Measurements from ENCODE around the gene PPFIBP1. TPM values are rescaled to one million over a fixed set of nuclear protein-coding genes. Genes with fewer than 3 reads are reported as not detected.

Gene PPFIBP1
- total RNA-seq, 5 donors from 2014 or later (not counting 1 experiment from before 2014, with no cell fraction given), result 4.1 to 6.1 (median 5.8) TPM

GRCh38 chr12:27554421-27555186 lies 30.6 kb downstream of the PPFIBP1 start:
- H3K27me3 ChIP-seq (replicated peaks in 1 of 2; ENCODE audit: control insufficient read depth in 2 of 2, extremely low read depth in 1 of 2, insufficient read depth in 2 of 2, low read length in 1 of 2), result peaks cover 0 to 4% of the 10 kb centered on the region in 2 experiments
- peaks cover 0 to 6% of the 10 kb centered on the region in 2 experiments for H3K4me1 ChIP-seq (ENCODE audit: control insufficient read depth in 1 of 2, extremely low read depth in 1 of 2, insufficient read depth in 2 of 2, low read length in 2 of 2)
- no peak for DNase-seq
- no peaks in the 10 kb centered on the region for H3K36me3 ChIP-seq (ENCODE audit: control insufficient read depth in 2 of 2, extremely low read depth in 1 of 2, insufficient read depth in 1 of 2, low read length in 1 of 2)
- Mint-ChIP-seq H3K27ac (no peak overlapping the region), H3K4me3 (no peak overlapping the region), H3K9me3 (no peaks in the 10 kb centered on the region), H3K36me3 (no peaks in the 10 kb centered on the region), H3K27me3 (no peaks in the 10 kb centered on the region), H3K4me1 (peaks cover 8 to 11% (median 10%) of the 10 kb centered on the region in 3 donors)
- POLR2A ChIA-PET, result no interaction called here
- CTCF ChIA-PET, result no interaction called here
- H3K4me3 ChIP-seq (ENCODE audit: control insufficient read depth in 1 of 2, extremely low read depth in 1 of 2, low read length in 1 of 2), result no peak overlapping the region
- ATAC-seq (replicated peaks in 1 of 4), result no peak
- H3K27ac ChIP-seq (ENCODE audit: low read length), result no peak overlapping the region
- no peaks in the 10 kb centered on the region for H3K9me3 ChIP-seq
- 93% methylated on average over 12 of the region's 14 CpGs for WGBS (ENCODE audit: insufficient coverage)

GRCh38 chr12:27555361-27555760 lies 31.4 kb downstream of the PPFIBP1 start:
- H3K9me3 ChIP-seq, result no peaks in the 10 kb centered on the region
- no peaks in the 10 kb centered on the region for H3K27me3 ChIP-seq (replicated peaks in 1 of 2; ENCODE audit: control insufficient read depth in 2 of 2, extremely low read depth in 1 of 2, insufficient read depth in 2 of 2, low read length in 1 of 2)
- POLR2A ChIA-PET, result no interaction called here
- peaks cover 8 to 11% (median 10%) of the 10 kb centered on the region in 3 donors for H3K4me1 Mint-ChIP-seq
- H3K4me1 ChIP-seq (ENCODE audit: control insufficient read depth in 1 of 2, extremely low read depth in 1 of 2, insufficient read depth in 2 of 2, low read length in 2 of 2), result peaks cover 0 to 6% of the 10 kb centered on the region in 2 experiments
- no CpG with 5 or more reads among the region's 5 CpGs for WGBS (ENCODE audit: insufficient coverage)
- H3K4me3 ChIP-seq (ENCODE audit: control insufficient read depth in 1 of 2, extremely low read depth in 1 of 2, low read length in 1 of 2), result no peak overlapping the region
- H3K27ac ChIP-seq (ENCODE audit: low read length), result no peak overlapping the region
- H3K36me3 ChIP-seq (ENCODE audit: control insufficient read depth in 2 of 2, extremely low read depth in 1 of 2, insufficient read depth in 1 of 2, low read length in 1 of 2), result no peaks in the 10 kb centered on the region
- CTCF ChIA-PET, result interaction anchor here in 1 of 2 donors (0.5 kb wide), 1 partner anchor 284 kb away, joined by 4 read pairs; no protein-coding TSS in a partner anchor
- no peaks in the 10 kb centered on the region for H3K27me3 Mint-ChIP-seq
- no peak overlapping the region for H3K4me3 Mint-ChIP-seq
- DNase-seq (no peak), ATAC-seq (replicated peaks in 1 of 4) (no peak)
- H3K27ac Mint-ChIP-seq, result no peak overlapping the region
- no peaks in the 10 kb centered on the region for H3K9me3 Mint-ChIP-seq
- H3K36me3 Mint-ChIP-seq, result no peaks in the 10 kb centered on the region

- peaks cover 0 to 6% of the 10 kb centered on the region in 2 experiments for H3K4me1 ChIP-seq (ENCODE audit: control insufficient read depth in 1 of 2, extremely low read depth in 1 of 2, insufficient read depth in 2 of 2, low read length in 2 of 2)
- WGBS (ENCODE audit: insufficient coverage), result 28% methylated on average over 3 of the region's 6 CpGs
- H3K4me3 ChIP-seq (ENCODE audit: control insufficient read depth in 1 of 2, extremely low read depth in 1 of 2, low read length in 1 of 2), result no peak overlapping the region
- no peaks in the 10 kb centered on the region for H3K27me3 ChIP-seq (replicated peaks in 1 of 2; ENCODE audit: control insufficient read depth in 2 of 2, extremely low read depth in 1 of 2, insufficient read depth in 2 of 2, low read length in 1 of 2)
- ATAC-seq (replicated peaks in 1 of 4) (no peak), DNase-seq (no peak)
- Mint-ChIP-seq H3K27ac (no peak overlapping the region), H3K4me3 (no peak overlapping the region), H3K27me3 (no peaks in the 10 kb centered on the region), H3K9me3 (no peaks in the 10 kb centered on the region), H3K36me3 (no peaks in the 10 kb centered on the region), H3K4me1 (peaks cover 8 to 11% (median 10%) of the 10 kb centered on the region in 3 donors)
- POLR2A ChIA-PET, result interaction anchor here in 1 of 2 donors (0.6 kb wide), 1 partner anchor 1578 kb away, joined by 4 read pairs; no protein-coding TSS in a partner anchor
- H3K36me3 ChIP-seq (ENCODE audit: control insufficient read depth in 2 of 2, extremely low read depth in 1 of 2, insufficient read depth in 1 of 2, low read length in 1 of 2), result no peaks in the 10 kb centered on the region
- CTCF ChIA-PET, result interaction anchor here in 1 of 2 donors (0.6 to 0.7 kb wide), 2 partner anchors 121 to 1529 kb away, joined by 4 to 5 read pairs; no protein-coding TSS in a partner anchor
- no peaks in the 10 kb centered on the region for H3K9me3 ChIP-seq
- H3K27ac ChIP-seq (ENCODE audit: low read length), result no peak overlapping the region
Observed at GRCh38 chr12:27555925-27556778, 32.1 kb downstream of the PPFIBP1 start.

DNA sequence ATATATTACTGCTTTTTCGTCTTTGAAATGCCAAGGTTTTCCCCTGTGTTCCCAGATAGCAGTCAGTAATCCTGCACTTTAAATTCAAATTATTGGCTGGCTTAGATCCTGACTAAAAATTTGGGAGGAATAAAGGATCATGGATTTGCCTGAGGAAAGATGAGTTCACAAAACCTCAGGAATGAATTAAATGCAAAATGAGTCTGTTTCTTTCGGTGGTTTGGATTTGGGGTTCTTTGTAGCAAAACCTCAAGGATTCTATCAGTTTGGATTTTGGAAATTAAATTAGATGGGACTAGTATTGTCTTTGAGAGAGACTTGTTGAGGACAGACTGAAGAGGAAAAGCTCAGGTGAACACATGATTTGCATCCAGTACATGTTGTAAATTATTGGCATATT lies 36.1 kb downstream of the PPFIBP1 start:
- Mint-ChIP-seq H3K27ac (no peak overlapping the region), H3K4me1 (peaks cover 8 to 12% (median 10%) of the 10 kb centered on the region in 3 donors), H3K4me3 (no peak overlapping the region), H3K27me3 (no peaks in the 10 kb centered on the region), H3K36me3 (no peaks in the 10 kb centered on the region), H3K9me3 (no peaks in the 10 kb centered on the region)
- peaks cover 0 to 6% of the 10 kb centered on the region in 2 experiments for H3K4me1 ChIP-seq (ENCODE audit: control insufficient read depth in 1 of 2, extremely low read depth in 1 of 2, insufficient read depth in 2 of 2, low read length in 2 of 2)
- no peak overlapping the region for H3K4me3 ChIP-seq (ENCODE audit: control insufficient read depth in 1 of 2, extremely low read depth in 1 of 2, low read length in 1 of 2)
- no peaks in the 10 kb centered on the region for H3K9me3 ChIP-seq
- no peaks in the 10 kb centered on the region for H3K36me3 ChIP-seq (ENCODE audit: control insufficient read depth in 2 of 2, extremely low read depth in 1 of 2, insufficient read depth in 1 of 2, low read length in 1 of 2)
- DNase-seq (no peak), ATAC-seq (replicated peaks in 1 of 4) (no peak)
- CTCF ChIA-PET, result no interaction called here
- H3K27ac ChIP-seq (ENCODE audit: low read length), result no peak overlapping the region
- POLR2A ChIA-PET, result no interaction called here
- H3K27me3 ChIP-seq (replicated peaks in 1 of 2; ENCODE audit: control insufficient read depth in 2 of 2, extremely low read depth in 1 of 2, insufficient read depth in 2 of 2, low read length in 1 of 2), result no peaks in the 10 kb centered on the region
- WGBS (ENCODE audit: insufficient coverage), result 92% methylated on average over 1 of the region's 2 CpGs

DNA sequence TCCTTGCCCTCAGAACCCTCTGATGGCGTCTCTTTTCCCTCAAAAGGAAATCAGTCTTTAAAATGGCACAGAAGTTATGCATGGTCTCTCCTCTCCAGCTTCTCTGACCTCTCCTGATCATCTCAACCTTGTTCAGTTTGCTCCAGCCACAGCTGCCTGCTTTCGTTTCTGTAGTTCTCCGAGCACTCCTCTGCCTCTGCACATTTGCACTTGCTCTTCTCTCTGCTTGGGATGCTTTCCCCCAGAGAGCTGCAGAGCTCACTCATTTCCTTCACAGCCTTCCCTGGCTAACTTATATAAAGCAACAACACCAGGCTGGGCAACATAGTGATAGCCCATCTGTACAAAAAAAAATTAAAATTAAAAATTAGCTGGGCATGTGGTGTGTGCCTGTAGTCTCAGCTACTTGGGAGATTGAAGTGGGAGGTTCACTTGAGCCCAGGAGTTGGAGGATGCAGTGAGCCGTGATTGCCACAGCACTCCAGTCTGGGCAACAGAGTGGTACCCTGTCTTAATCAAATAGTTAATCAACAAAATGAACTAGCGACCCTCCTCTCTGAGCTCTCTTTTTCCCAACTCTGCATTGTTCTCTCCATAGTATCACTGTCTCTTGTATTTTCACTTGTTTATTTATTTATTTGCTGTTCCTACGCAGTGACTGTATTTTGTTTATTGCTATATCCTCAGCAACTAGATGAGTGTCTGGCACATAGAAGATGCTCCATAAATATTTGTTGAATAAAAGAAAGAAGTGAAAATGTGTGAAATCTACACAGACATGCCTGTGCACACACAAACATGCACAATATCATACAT lies 37.7 kb downstream of the PPFIBP1 start:
- no peak overlapping the region for H3K27ac Mint-ChIP-seq
- Histone ChIP-seq H3K27ac (ENCODE audit: low read length) (no peak overlapping the region), H3K36me3 (ENCODE audit: control insufficient read depth in 2 of 2, extremely low read depth in 1 of 2, insufficient read depth in 1 of 2, low read length in 1 of 2) (no peaks in the 10 kb centered on the region), H3K27me3 (replicated peaks in 1 of 2; ENCODE audit: control insufficient read depth in 2 of 2, extremely low read depth in 1 of 2, insufficient read depth in 2 of 2, low read length in 1 of 2) (no peaks in the 10 kb centered on the region), H3K9me3 (no peaks in the 10 kb centered on the region), H3K4me1 (ENCODE audit: control insufficient read depth in 1 of 2, extremely low read depth in 1 of 2, insufficient read depth in 2 of 2, low read length in 2 of 2) (peaks cover 0 to 2% of the 10 kb centered on the region in 2 experiments), H3K4me3 (ENCODE audit: control insufficient read depth in 1 of 2, extremely low read depth in 1 of 2, low read length in 1 of 2) (no peak overlapping the region)
- DNase-seq, result no peak
- no peak overlapping the region for H3K4me3 Mint-ChIP-seq
- no peaks in the 10 kb centered on the region for H3K27me3 Mint-ChIP-seq
- CTCF ChIA-PET, result interaction anchor here in 1 of 2 donors (0.6 kb wide), 1 partner anchor 1023 kb away, joined by 6 read pairs; no protein-coding TSS in a partner anchor
- H3K36me3 Mint-ChIP-seq, result no peaks in the 10 kb centered on the region
- 85% methylated on average over 3 of the region's 6 CpGs for WGBS (ENCODE audit: insufficient coverage)
- ATAC-seq (replicated peaks in 1 of 4), result no peak
- no peaks in the 10 kb centered on the region for H3K9me3 Mint-ChIP-seq
- H3K4me1 Mint-ChIP-seq, result peaks cover 0 to 2% (median 0%) of the 10 kb centered on the region in 3 donors
- POLR2A ChIA-PET, result interaction anchor here in 1 of 2 donors (0.7 kb wide), 1 partner anchor 970 kb away, joined by 3 read pairs; no protein-coding TSS in a partner anchor
